GM18507 (cell line): ENCODE measurements around the gene TRAF3.
"Not testable (repeated sequence)": the region's sequence is repeated elsewhere in the genome, so short reads cannot be mapped to it uniquely, and the experiment has no call there.

Source experiments
- DNase-seq: peaks from one replicate; pipeline ENCODE4 v3.0.0; 2011; ENCODE audit warnings: low read depth; ENCODE audit not compliant: insufficient read length; ENCODE audit errors: extremely low spot score
- FAIRE-seq: peaks from 2 replicates; lab custom pipeline; 2011; peaks lifted over from hg19 to GRCh38; lab: Jason Lieb, UNC

TRAF3 gene

GRCh38 chr14:102926840-102927239, 149.6 kb downstream of the TRAF3 start:
- FAIRE-seq, DNase-seq: not testable (repeated sequence)

DNA sequence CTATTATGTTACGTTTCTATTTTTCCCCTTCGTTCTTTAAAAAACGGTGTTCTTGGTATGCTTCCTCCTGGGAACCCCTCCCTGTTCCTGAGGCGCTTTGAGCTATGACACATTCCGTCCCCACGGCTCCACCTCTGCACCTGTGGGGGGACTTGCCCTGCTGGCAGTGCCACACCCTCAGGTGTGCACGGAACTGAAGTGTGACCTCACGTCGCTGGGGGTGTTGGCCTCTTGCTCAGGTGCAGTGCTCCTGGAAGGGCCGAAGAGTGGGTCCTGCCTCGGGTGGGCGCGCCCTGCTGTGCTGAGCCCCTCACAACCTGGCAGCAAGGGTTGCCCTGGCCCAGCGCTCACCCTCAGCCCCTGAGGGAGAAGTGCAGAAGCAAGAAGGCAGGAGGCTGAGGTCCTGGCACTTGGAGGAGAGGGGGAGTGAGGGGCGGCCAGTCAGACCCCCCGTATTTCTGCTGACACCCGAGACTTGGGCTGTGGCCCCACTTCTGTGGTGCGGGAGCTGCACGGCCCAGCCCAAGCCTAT, 150.2 kb downstream of the TRAF3 start:
- DNase-seq = no peak
- FAIRE-seq = no peak

DNA sequence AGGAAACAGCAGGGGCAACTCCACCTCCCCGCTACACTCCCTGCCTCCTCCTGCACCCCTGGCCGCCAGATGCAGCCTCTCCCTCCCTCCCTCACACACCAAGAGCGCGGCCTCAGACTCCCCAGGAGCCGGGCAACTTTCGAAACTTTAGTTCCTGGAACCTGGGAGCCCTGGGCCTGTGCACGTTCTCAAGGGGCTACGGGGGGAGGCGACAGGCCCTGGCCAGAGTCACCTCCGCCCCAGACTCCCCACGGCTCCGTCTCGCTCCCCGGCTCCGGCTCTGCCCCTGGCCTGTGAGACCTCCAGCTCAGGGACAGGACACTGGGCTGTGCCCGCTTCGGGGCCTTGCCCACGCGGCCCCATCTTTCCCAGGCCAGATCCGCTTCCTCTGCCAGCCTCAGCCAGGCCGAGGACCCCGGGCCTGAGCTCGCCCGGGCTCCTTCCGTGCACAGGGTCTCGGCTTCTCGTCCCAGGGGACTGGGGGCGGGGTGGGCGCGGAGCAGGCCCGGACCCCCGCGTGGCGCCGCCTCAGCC, 150.7 kb downstream of the TRAF3 start:
- FAIRE-seq (no peak), DNase-seq (no peak)

- FAIRE-seq (peak; percentile 52), DNase-seq (peak; percentile 72)
Measured at GRCh38 chr14:102928412-102929240, 151.4 kb downstream of the TRAF3 start.

DNA sequence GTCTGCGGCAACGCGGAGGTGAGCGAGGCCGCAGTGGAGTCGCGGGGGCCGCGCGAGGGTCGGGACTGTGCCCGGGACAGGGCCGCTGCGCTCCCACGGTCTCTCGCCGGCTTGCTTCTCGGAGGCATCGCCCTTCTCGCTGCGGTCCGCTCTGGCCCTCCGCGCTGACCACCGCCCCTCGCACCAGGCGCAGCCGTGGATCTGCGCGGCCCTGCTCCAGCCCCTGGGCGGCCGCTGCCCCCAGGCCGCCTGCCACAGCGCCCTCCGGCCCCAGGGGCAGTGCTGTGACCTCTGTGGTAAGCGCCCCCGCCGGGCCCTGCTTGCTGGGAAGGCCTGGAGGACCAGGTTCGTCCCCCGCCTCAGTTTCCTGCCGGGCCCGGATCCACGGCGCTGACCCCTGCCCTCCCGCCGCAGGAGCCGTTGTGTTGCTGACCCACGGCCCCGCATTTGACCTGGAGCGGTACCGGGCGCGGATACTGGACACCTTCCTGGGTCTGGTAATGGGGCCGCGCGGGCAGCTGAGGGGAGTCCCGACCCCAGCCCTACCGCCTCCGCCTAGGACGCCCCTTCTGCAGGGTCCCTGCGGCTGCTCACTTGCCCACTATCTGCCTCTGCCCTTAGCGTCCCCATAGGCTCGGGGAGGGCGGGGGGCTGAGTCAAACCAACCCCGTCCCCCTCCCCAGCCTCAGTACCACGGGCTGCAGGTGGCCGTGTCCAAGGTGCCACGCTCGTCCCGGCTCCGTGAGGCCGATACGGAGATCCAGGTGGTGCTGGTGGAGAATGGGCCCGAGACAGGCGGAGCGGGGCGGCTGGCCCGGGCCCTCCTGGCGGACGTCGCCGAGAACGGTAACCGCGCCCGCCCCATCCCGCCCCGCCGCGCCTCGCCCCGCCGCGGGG, 152.2 kb downstream of the TRAF3 start:
- FAIRE-seq = no peak

GRCh38 chr14:102930138-102930752, 153.0 kb downstream of the TRAF3 start:
- FAIRE-seq = no peak
- DNase-seq = no peak

More for the DNA sequence above, 152.2 kb downstream of the TRAF3 start:
- no peak for DNase-seq

DNA sequence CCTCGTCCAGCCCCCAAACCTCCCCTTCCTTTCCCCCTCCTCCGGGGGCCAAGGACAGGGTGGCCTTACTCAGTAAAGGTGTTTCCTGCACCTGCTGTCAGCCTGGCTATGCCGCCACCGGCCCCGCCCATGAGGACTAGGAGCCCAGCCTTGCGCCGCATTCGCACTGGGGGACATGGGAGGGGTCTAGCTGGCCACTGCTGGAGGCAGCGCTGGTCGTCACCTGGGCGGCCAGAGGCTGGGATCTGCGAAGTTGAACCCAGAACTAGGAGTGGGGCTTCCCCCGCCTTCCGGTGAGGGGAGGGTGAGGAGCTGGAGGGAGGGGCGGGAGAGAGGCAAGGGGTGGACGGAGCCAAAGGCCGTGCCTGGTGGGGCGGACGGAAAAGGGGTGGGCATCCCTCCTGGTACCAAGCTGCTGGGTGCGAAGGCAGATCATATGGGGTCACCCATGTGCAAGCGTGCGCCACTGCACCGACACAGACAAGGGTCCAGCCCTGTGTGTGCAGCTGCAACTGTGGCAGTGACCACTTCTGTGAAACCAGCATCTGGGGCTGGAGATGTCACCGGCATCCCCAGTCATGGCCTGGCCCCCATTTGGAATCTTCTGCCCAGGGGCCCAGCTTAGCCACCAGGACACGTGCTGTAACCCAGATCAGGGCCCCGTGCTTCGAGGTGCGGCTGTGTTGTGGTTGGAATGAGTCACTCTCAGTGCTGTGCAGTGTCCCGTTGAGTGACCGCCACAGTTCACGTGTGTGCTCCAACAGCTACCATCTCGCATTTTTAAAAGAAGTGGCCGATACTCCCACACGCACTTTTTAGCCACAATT, 153.7 kb downstream of the TRAF3 start:
- no peak for DNase-seq
- no peak for FAIRE-seq

GRCh38 chr14:102931580-102932285, 154.5 kb downstream of the TRAF3 start:
- FAIRE-seq (no peak), DNase-seq (no peak)

- DNase-seq = no peak
- FAIRE-seq = no peak
Measured at GRCh38 chr14:102932484-102933248, 155.4 kb downstream of the TRAF3 start.

GRCh38 chr14:102933618-102934231, 156.5 kb downstream of the TRAF3 start:
- FAIRE-seq (no peak), DNase-seq (no peak)

GRCh38 chr14:102935756-102936155, 158.5 kb downstream of the TRAF3 start:
- no peak for FAIRE-seq

GRCh38 chr14:102937331-102938175, 160.3 kb downstream of the TRAF3 start:
- FAIRE-seq = no peak
- DNase-seq = no peak

More at GRCh38 chr14:102935756-102936155, 158.5 kb downstream of the TRAF3 start:
- no peak for DNase-seq

- FAIRE-seq (no peak), DNase-seq (no peak)
Measured at GRCh38 chr14:102938191-102938590, 160.9 kb downstream of the TRAF3 start.

DNA sequence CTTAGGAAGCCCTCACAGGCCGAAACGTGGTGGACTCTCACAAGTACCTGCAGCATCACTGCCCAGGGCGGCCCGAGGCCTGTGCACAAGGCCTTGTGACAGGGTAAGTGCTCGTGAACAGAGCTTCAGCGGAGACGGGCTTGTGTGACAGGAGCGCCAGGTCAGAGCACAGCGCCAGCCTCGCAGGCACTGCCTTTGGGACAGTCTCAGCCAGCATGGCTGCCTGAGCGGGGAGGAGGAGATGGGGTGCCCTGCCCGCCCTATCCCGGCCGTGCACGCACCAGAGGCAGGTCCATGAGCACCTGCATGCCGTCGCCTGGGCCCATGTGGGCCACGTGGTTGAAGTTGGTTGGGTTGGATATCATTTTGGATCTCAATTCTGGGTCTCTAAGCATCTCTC, 162.1 kb downstream of the TRAF3 start:
- DNase-seq (no peak), FAIRE-seq (no peak)

- DNase-seq = no peak
- FAIRE-seq = no peak
Measured at GRCh38 chr14:102939820-102940561, 162.7 kb downstream of the TRAF3 start.
